Esophagus muscularis mucosa (tissue), 4 donors: ENCODE measurements around the gene SDK1.

Experiments used
- CTCF ChIP-seq, 3 experiments: fragments of 200-600 bp in 2 of 3; fragments of 450-650 bp in 1 of 3; sonication (generic) in 2 of 3; IDR thresholded peaks; one replicate each; pipeline ENCODE4 v1.5.1; 2017 to 2019; ENCODE audit warnings: antibody characterized with exemption in 3 of 3, mild to moderate bottlenecking in 2 of 3, moderate library complexity in 1 of 3
- EP300 ChIP-seq: sonication (generic); formaldehyde crosslinking; IDR thresholded peaks from one replicate; pipeline ENCODE4 v1.6.1; 2017; ENCODE audit warnings: antibody characterized with exemption
- POLR2A ChIP-seq: fragments of 450-650 bp; IDR thresholded peaks from one replicate; pipeline ENCODE4 v1.6.1; 2017; ENCODE audit warnings: antibody characterized with exemption, moderate library complexity, mild to moderate bottlenecking, low read depth
- POLR2AphosphoS5 ChIP-seq, 2 donors: sonication (generic); formaldehyde crosslinking; IDR thresholded peaks; one replicate each; pipeline ENCODE4 v1.6.1; 2017; ENCODE audit warnings: antibody characterized with exemption in 2 of 2

- TF ChIP-seq CTCF (IDR thresholded peaks at IDR 0.05) (no peak), POLR2A (no peak), EP300 (no peak), POLR2AphosphoS5 (IDR thresholded peaks at IDR 0.05) (no peak)
Measured at GRCh38 chr7:4003503-4003902, 702.5 kb downstream of the SDK1 start.
